ENCODE results near the gene A4GNT.
"Not testable (repeated sequence)": the region's sequence is repeated elsewhere in the genome, so short reads cannot be mapped to it uniquely, and the experiment has no call there.

DNA sequence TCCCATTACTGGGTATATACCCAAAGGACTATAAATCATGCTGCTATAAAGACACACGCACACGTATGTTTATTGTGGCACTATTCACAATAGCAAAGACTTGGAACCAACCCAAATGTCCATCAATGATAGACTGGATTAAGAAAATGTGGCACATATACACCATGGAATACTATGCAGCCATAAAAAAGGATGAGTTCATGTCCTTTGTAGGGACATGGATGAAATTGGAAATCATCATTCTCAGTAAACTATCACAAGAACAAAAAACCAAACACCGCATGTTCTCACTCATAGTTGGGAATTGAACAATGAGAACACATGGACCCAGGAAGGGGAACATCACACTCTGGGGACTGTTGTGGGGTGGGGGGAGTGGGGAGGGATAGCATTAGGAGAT is 46.4 kb downstream of the A4GNT start:
- TF ChIP-seq FOXA1 (IDR thresholded peaks at IDR 0.05) = not testable (repeated sequence)
- TF ChIP-seq, protein P1, sequence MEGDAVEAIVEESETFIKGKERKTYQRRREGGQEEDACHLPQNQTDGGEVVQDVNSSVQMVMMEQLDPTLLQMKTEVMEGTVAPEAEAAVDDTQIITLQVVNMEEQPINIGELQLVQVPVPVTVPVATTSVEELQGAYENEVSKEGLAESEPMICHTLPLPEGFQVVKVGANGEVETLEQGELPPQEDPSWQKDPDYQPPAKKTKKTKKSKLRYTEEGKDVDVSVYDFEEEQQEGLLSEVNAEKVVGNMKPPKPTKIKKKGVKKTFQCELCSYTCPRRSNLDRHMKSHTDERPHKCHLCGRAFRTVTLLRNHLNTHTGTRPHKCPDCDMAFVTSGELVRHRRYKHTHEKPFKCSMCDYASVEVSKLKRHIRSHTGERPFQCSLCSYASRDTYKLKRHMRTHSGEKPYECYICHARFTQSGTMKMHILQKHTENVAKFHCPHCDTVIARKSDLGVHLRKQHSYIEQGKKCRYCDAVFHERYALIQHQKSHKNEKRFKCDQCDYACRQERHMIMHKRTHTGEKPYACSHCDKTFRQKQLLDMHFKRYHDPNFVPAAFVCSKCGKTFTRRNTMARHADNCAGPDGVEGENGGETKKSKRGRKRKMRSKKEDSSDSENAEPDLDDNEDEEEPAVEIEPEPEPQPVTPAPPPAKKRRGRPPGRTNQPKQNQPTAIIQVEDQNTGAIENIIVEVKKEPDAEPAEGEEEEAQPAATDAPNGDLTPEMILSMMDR (IDR thresholded peaks at IDR 0.05; ENCODE audit: low read depth, low read length, missing input control) = not testable (repeated sequence)
